ENCODE measurements around the gene RTN4RL1. TPM values are rescaled to one million over a fixed set of nuclear protein-coding genes. Genes with fewer than 3 reads are reported as not detected.

RTN4RL1 gene
- total and polyA plus RNA-seq, 2 of the 13 experiments (the other 11 are each of a cell fraction or from before 2014, with no cell fraction given): 0.01 TPM; not detected in 1

DNA sequence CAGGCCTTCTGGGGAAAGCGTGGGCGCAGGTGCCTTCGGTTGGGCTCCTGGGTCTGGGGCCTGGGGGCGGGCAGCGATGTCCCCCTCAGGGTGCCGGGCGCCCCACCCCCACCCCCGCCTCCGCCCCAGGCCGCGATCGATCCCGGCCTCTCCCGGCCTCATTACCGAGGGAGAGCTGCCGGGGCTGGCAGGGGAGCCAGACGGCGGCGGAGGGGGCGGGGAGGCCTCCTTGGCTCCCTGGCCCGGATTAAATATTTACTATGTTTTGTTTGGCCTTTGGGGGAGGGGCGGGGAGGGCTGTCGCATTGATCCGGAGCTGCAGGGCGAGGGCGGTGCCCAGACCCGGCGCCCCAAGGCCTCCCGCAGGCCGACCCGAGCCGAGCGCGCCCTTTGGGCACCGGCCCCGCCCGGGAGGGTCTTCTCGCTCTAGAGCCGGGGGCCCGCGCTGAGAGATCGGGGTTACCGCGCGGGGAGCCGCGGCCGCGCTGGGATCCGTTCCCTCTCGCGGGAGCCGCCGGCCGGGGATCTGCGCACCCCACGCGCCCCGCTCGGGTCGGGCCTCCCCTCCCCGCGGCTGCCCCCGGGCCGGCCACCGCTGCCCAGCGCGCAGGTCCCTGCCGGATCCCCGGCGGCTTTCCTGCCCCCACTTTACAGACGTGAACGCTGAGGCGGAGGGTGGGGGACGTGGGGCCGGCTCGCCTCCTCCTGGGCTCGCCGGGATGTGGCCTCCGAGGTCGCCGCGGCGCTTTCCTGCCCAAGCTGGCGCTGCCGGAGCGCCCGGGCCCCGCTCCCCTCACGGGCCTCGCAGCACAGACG, 27.0 kb downstream of the RTN4RL1 start (continued):
- TF ChIP-seq, protein P1, sequence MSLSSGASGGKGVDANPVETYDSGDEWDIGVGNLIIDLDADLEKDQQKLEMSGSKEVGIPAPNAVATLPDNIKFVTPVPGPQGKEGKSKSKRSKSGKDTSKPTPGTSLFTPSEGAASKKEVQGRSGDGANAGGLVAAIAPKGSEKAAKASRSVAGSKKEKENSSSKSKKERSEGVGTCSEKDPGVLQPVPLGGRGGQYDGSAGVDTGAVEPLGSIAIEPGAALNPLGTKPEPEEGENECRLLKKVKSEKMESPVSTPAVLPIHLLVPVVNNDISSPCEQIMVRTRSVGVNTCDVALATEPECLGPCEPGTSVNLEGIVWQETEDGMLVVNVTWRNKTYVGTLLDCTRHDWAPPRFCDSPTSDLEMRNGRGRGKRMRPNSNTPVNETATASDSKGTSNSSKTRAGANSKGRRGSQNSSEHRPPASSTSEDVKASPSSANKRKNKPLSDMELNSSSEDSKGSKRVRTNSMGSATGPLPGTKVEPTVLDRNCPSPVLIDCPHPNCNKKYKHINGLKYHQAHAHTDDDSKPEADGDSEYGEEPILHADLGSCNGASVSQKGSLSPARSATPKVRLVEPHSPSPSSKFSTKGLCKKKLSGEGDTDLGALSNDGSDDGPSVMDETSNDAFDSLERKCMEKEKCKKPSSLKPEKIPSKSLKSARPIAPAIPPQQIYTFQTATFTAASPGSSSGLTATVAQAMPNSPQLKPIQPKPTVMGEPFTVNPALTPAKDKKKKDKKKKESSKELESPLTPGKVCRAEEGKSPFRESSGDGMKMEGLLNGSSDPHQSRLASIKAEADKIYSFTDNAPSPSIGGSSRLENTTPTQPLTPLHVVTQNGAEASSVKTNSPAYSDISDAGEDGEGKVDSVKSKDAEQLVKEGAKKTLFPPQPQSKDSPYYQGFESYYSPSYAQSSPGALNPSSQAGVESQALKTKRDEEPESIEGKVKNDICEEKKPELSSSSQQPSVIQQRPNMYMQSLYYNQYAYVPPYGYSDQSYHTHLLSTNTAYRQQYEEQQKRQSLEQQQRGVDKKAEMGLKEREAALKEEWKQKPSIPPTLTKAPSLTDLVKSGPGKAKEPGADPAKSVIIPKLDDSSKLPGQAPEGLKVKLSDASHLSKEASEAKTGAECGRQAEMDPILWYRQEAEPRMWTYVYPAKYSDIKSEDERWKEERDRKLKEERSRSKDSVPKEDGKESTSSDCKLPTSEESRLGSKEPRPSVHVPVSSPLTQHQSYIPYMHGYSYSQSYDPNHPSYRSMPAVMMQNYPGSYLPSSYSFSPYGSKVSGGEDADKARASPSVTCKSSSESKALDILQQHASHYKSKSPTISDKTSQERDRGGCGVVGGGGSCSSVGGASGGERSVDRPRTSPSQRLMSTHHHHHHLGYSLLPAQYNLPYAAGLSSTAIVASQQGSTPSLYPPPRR (CRISPR knock-in tag; IDR thresholded peaks at IDR 0.05; ENCODE audit: borderline replicate concordance): peak; percentile 68; the same call in 1 of the 2 replicates
- TF ChIP-seq, protein P2, sequence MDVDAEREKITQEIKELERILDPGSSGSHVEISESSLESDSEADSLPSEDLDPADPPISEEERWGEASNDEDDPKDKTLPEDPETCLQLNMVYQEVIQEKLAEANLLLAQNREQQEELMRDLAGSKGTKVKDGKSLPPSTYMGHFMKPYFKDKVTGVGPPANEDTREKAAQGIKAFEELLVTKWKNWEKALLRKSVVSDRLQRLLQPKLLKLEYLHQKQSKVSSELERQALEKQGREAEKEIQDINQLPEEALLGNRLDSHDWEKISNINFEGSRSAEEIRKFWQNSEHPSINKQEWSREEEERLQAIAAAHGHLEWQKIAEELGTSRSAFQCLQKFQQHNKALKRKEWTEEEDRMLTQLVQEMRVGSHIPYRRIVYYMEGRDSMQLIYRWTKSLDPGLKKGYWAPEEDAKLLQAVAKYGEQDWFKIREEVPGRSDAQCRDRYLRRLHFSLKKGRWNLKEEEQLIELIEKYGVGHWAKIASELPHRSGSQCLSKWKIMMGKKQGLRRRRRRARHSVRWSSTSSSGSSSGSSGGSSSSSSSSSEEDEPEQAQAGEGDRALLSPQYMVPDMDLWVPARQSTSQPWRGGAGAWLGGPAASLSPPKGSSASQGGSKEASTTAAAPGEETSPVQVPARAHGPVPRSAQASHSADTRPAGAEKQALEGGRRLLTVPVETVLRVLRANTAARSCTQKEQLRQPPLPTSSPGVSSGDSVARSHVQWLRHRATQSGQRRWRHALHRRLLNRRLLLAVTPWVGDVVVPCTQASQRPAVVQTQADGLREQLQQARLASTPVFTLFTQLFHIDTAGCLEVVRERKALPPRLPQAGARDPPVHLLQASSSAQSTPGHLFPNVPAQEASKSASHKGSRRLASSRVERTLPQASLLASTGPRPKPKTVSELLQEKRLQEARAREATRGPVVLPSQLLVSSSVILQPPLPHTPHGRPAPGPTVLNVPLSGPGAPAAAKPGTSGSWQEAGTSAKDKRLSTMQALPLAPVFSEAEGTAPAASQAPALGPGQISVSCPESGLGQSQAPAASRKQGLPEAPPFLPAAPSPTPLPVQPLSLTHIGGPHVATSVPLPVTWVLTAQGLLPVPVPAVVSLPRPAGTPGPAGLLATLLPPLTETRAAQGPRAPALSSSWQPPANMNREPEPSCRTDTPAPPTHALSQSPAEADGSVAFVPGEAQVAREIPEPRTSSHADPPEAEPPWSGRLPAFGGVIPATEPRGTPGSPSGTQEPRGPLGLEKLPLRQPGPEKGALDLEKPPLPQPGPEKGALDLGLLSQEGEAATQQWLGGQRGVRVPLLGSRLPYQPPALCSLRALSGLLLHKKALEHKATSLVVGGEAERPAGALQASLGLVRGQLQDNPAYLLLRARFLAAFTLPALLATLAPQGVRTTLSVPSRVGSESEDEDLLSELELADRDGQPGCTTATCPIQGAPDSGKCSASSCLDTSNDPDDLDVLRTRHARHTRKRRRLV (CRISPR knock-in tag; IDR thresholded peaks at IDR 0.05): no peak
- TF ChIP-seq FIP1L1 (IDR thresholded peaks at IDR 0.05; ENCODE audit: borderline replicate concordance, insufficient read depth, low read depth, low read length): no peak
- TF ChIP-seq SCMH1 (CRISPR knock-in tag; IDR thresholded peaks at IDR 0.05; ENCODE audit: borderline replicate concordance): no peak
- TF ChIP-seq, protein P3, sequence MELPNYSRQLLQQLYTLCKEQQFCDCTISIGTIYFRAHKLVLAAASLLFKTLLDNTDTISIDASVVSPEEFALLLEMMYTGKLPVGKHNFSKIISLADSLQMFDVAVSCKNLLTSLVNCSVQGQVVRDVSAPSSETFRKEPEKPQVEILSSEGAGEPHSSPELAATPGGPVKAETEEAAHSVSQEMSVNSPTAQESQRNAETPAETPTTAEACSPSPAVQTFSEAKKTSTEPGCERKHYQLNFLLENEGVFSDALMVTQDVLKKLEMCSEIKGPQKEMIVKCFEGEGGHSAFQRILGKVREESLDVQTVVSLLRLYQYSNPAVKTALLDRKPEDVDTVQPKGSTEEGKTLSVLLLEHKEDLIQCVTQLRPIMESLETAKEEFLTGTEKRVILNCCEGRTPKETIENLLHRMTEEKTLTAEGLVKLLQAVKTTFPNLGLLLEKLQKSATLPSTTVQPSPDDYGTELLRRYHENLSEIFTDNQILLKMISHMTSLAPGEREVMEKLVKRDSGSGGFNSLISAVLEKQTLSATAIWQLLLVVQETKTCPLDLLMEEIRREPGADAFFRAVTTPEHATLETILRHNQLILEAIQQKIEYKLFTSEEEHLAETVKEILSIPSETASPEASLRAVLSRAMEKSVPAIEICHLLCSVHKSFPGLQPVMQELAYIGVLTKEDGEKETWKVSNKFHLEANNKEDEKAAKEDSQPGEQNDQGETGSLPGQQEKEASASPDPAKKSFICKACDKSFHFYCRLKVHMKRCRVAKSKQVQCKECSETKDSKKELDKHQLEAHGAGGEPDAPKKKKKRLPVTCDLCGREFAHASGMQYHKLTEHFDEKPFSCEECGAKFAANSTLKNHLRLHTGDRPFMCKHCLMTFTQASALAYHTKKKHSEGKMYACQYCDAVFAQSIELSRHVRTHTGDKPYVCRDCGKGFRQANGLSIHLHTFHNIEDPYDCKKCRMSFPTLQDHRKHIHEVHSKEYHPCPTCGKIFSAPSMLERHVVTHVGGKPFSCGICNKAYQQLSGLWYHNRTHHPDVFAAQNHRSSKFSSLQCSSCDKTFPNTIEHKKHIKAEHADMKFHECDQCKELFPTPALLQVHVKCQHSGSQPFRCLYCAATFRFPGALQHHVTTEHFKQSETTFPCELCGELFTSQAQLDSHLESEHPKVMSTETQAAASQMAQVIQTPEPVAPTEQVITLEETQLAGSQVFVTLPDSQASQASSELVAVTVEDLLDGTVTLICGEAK (IDR thresholded peaks at IDR 0.05): no peak
- TF ChIP-seq, protein P3 (CRISPR knock-in tag; IDR thresholded peaks at IDR 0.05): no peak

All from HepG2 (cell line).